Measurements from ENCODE around the gene HIC1.
A peak's percentile ranks its signal among the peaks of the same experiment; 100 is the strongest.

GRCh38 chr17:2029911-2030778 lies 24.8 kb upstream of the HIC1 start, which contains the start of gene DPH1:
- TF ChIP-seq CTCF (IDR thresholded peaks at IDR 0.05) (peak in 2 of 4 experiments; percentile 26 to 34), POLR2AphosphoS5 (IDR thresholded peaks at IDR 0.05) (peak; percentile 98)
